Measurements from ENCODE around the gene SULT1A2. TPM values are rescaled to one million over a fixed set of nuclear protein-coding genes. Genes with fewer than 3 reads are reported as not detected.
"Not testable (repeated sequence)": the region's sequence is repeated elsewhere in the genome, so short reads cannot be mapped to it uniquely, and the experiment has no call there.

Gene SULT1A2
- total RNA-seq, 2 experiments from 2014 or later = 0.42 to 0.57 TPM

DNA sequence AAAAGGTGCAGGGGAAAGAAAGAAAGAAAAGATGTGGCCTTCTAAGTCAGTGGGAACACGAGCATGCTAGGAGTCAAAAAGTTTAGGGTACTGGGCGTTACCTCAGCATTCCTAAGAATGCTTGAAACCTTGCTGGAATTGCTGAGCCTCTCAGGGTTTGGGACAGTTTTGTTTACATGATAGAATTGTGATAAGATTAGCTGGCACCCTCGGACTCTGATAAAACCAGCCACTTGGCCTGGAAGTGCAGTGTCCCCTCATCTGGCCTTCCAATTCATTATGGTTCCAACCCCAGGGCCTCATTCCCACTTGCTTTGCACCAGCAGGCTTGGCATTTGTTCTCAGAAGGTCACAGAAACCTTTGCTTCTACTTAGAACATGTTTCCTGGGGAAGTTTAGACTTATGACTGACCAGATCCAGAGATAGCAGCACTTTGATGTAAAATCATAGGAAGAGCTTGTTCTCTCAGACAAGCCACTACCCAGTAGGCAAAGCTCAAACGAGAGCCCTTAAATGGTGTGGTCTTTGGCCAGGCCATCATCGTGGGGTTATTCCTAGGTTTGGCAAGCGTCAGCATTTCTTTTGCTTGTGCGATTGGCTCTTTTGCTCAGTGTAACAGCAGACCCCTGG lies 35.2 kb downstream of the SULT1A2 start:
- POLR2A ChIA-PET = no interaction called here
- peaks cover 17% of the 10 kb centered on the region for H3K4me1 Mint-ChIP-seq (ENCODE audit: low read depth)
- CTCF ChIA-PET = no interaction called here
- H3K27ac Mint-ChIP-seq = no peak overlapping the region
- ATAC-seq (no peak), DNase-seq (no peak)
- no peaks in the 10 kb centered on the region for H3K9me3 Mint-ChIP-seq (ENCODE audit: insufficient read depth)
- H3K36me3 Mint-ChIP-seq (ENCODE audit: low read depth) = peaks cover 40% of the 10 kb centered on the region
- H3K4me3 Mint-ChIP-seq = no peak overlapping the region
- H3K27me3 Mint-ChIP-seq (ENCODE audit: low read depth) = no peaks in the 10 kb centered on the region

DNA sequence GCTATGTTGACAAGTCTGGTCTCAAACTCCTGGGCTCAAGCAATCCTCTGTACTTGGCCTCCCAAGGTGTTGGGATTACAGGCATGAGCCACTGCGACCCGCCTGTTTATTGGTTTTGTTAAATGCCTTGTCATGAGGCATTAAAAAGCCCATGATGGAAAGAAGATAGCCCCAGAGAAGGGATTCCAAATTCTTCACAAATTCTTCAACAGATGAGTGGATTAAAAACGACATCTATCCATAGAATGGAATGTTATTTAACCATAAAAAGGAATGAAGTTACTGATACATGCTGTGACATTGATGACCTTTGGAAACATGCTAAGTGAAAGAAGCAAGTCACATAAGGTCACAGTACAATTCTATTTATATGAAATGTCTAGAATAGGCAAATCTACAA lies 38.4 kb downstream of the SULT1A2 start:
- CTCF ChIA-PET = no interaction called here
- no peaks in the 10 kb centered on the region for H3K9me3 Mint-ChIP-seq (ENCODE audit: insufficient read depth)
- POLR2A ChIA-PET = no interaction called here
- H3K4me1 Mint-ChIP-seq (ENCODE audit: low read depth) = peaks cover 31% of the 10 kb centered on the region
- no peak overlapping the region for H3K4me3 Mint-ChIP-seq
- no peak overlapping the region for H3K27ac Mint-ChIP-seq
- no peaks in the 10 kb centered on the region for H3K27me3 Mint-ChIP-seq (ENCODE audit: low read depth)
- peaks cover 30% of the 10 kb centered on the region for H3K36me3 Mint-ChIP-seq (ENCODE audit: low read depth)
- ATAC-seq (no peak), DNase-seq (no peak)

DNA sequence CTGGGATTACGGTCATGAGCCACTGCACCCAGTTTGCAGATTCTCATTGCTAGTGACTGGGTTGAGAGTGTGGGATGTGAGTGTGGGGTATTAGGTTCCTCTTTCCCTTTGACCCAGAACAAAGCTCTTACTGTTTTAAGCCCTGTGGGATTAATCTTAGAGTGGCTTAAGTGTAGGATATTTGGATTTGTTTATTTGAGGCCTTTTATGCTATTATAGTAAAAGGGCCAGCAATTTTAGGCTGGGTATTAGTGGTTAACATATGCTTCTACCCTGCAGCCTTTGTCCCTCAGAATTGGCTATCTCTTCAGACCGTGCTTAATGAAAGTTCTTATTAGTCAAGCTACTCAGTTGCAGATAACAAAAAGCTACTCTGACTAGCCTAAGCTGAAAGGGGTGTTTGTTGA lies 39.9 kb downstream of the SULT1A2 start:
- ATAC-seq (no peak), DNase-seq (no peak)
- H3K4me3 Mint-ChIP-seq = no peak overlapping the region
- no peaks in the 10 kb centered on the region for H3K27me3 Mint-ChIP-seq (ENCODE audit: low read depth)
- H3K36me3 Mint-ChIP-seq (ENCODE audit: low read depth) = peaks cover 30% of the 10 kb centered on the region
- H3K9me3 Mint-ChIP-seq (ENCODE audit: insufficient read depth) = no peaks in the 10 kb centered on the region
- no peak overlapping the region for H3K27ac Mint-ChIP-seq
- ChIA-PET POLR2A (interaction anchor here (1.1 to 2.4 kb wide), 2 partner anchors 63 to 265 kb away, joined by 4 to 5 read pairs; partner anchors contain the start of genes APOBR and ATXN2L), CTCF (interaction anchor here (1.1 to 1.2 kb wide), 2 partner anchors 240 to 388 kb away, joined by 3 read pairs; no protein-coding TSS in a partner anchor)
- H3K4me1 Mint-ChIP-seq (ENCODE audit: low read depth) = peaks cover 35% of the 10 kb centered on the region

DNA sequence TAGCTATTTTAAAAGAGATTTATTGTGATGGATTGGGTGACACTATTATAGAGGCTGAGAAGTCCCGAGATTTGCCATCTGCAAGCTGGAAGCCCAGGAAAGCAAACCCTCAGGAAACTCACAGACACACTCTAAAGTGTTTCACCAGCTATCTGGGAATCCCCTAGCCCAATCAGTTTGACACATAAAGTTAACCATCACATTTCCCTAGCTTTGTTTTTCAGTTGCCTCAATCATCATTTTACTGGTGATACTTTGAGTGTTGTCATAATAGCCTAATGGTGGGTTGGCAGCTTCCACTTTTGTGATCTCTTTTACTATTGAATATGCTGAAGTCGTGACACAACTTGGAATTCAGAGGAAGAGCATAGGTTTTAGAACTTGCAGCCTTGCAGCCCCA lies 41.3 kb downstream of the SULT1A2 start:
- DNase-seq (no peak), ATAC-seq (no peak)
- ChIA-PET CTCF (interaction anchor here (1.0 kb wide), 1 partner anchor 18 kb away, joined by 3 read pairs; no protein-coding TSS in a partner anchor), POLR2A (interaction anchor here (2.4 kb wide), 1 partner anchor 62 kb away, joined by 5 read pairs; the partner anchor contains the start of gene APOBR)
- Mint-ChIP-seq H3K27me3 (ENCODE audit: low read depth) (no peaks in the 10 kb centered on the region), H3K27ac (peak overlapping the region; percentile 16), H3K4me1 (ENCODE audit: low read depth) (peaks cover 29% of the 10 kb centered on the region), H3K4me3 (no peak overlapping the region), H3K36me3 (ENCODE audit: low read depth) (peaks cover 30% of the 10 kb centered on the region), H3K9me3 (ENCODE audit: insufficient read depth) (no peaks in the 10 kb centered on the region)

DNA sequence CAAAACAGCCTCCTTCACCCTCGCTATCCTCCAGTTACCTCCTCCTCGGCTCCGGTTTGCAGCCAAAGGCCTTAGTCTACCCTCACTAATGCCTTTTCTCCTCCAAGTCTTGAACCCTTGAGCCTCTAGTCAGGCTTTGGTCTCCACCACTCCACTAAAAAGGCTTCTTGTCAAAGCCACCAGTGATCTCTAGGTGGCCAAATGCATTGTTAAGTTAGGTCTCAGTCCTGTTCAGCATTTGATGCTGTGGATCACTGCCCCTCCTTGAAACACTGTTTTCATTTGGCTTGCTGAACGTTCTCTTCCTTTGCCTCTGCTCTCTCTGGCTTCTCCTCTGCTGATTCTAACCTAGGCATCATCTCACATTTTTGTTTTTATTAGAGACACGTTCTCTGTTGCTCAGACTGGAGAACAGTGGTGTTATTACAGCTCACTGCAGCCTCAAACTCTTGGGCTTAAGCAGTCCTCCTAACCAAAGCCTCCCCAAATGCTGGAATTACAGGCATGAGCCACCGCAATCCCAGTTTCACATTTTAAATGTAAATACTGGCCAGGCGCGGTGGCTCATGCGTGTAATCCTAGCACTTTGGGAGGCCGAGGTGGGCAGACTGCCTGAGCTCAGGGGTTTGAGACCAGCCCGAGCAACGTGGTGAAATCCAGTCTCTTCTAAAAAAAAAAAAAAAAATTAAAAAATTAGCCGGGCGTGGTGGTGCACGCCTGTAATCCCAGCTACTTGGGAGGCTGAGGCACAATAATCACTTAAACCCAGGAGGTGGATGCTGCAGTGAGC lies 42.0 kb downstream of the SULT1A2 start:
- peaks cover 28% of the 10 kb centered on the region for H3K36me3 Mint-ChIP-seq (ENCODE audit: low read depth)
- CTCF ChIA-PET = interaction anchor here (1.0 to 1.4 kb wide), 3 partner anchors 19 to 390 kb away, joined by 3 to 5 read pairs (median 3); no protein-coding TSS in a partner anchor
- DNase-seq = no peak
- peak overlapping the region; percentile 81 for H3K4me3 Mint-ChIP-seq
- H3K27me3 Mint-ChIP-seq (ENCODE audit: low read depth) = no peaks in the 10 kb centered on the region
- no peak for ATAC-seq
- peak overlapping the region; percentile 81 for H3K27ac Mint-ChIP-seq
- peaks cover 27% of the 10 kb centered on the region for H3K4me1 Mint-ChIP-seq (ENCODE audit: low read depth)
- POLR2A ChIA-PET = interaction anchor here (0.6 to 2.4 kb wide), 5 partner anchors 13 to 268 kb away, joined by 4 to 10 read pairs (median 4); partner anchors contain the start of genes APOBR and ATXN2L
- no peaks in the 10 kb centered on the region for H3K9me3 Mint-ChIP-seq (ENCODE audit: insufficient read depth)

DNA sequence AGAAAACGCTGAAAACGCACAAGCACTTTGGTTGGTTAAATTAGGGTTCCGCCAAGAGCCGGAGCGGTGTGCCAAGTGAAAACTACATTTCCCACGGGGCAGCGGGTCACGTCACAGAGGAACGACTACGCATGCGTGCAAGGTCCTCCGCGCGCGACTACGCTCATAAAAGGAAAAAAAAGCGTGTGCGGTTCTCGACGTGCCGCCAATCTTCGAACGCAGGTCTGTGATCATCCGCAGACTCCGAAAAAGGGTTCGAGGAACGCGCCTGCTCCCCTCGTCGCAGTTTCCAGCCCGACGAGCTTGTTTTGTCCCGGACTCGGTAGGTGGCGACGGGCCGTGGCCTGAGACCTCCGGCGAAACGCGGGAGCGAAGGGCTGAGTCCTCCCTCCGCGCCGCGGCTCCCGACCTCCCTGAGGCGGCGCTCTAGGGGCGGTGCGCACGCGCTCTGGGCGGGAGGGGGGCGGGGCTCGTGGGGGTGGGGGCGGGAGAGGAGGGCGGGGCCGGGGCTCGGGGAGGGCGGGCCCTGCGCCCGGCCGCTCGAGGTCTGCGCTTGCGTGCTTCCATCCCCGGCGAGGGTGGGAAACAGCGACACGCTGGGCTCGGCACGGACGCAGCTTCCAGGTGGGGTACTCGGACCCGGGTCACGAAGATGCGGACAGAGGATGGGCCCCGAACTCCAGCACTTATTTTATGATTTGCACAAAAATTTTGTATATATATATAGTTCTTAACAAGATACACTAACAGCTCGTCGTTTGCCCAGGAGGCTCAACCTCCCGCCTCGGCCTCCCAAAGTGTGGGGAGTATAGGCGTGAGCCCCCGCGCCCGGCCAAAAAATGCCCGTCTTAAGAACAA lies 42.8 kb downstream of the SULT1A2 start, which contains the start of gene SGF29:
SGF29 (plus strand) TSS at position 145 of the 858 bp plus-strand sequence. CDS start 27,150 bp downstream, outside the sequence.
- Mint-ChIP-seq H3K9me3 (ENCODE audit: insufficient read depth) (no peaks in the 10 kb centered on the region), H3K4me3 (peak within 1 kb of the TSS; percentile 90), H3K36me3 (ENCODE audit: low read depth) (peaks cover 20% of the 10 kb centered on the region), H3K4me1 (ENCODE audit: low read depth) (peaks cover 28% of the 10 kb centered on the region), H3K27ac (peak within 1 kb of the TSS; percentile 98), H3K27me3 (ENCODE audit: low read depth) (peaks cover 3% of the 10 kb centered on the region)
- ChIA-PET CTCF (interaction anchor here (1.0 to 1.4 kb wide), 4 partner anchors 10 to 391 kb away, joined by 3 to 5 read pairs (median 3); no protein-coding TSS in a partner anchor), POLR2A (interaction anchor here (0.6 to 1.4 kb wide), 5 partner anchors 14 to 268 kb away, joined by 3 to 10 read pairs (median 4); partner anchors contain the start of gene APOBR)
- ATAC-seq = peak; percentile 91
- peak; percentile 97 for DNase-seq

DNA sequence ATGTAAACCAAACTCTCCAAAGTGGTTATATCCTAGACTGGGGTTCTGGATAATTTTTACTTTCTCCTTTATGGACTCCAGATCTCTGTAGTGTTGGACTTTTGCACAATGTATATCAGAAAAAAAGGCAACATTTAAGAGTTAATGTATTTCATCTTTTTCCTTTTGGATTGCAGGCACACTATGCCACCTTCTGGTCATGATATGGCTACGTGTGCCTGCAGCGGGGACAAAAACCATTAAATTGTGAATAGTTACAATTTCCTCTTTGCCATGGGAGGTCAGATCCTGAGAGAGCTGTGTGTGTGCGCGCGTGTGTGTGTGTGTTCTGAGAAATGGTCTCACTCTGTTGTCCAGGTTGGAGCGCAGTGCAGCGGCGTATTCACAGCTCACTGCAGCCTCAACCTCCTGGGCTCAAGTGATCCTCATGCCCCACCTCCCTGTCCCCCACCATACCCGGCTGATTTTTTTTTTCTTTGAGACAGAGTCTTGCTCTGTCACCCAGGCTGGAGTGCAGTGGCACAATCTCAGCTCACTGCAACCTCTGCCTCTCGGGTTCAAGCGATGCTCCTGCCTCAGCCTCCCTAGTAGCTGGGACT lies 47.5 kb downstream of the SULT1A2 start:
- Mint-ChIP-seq H3K27ac (no peak overlapping the region), H3K27me3 (ENCODE audit: low read depth) (peaks cover 7% of the 10 kb centered on the region), H3K36me3 (ENCODE audit: low read depth) (no peaks in the 10 kb centered on the region), H3K4me1 (ENCODE audit: low read depth) (peaks cover 15% of the 10 kb centered on the region), H3K4me3 (peak overlapping the region; percentile 3), H3K9me3 (ENCODE audit: insufficient read depth) (no peaks in the 10 kb centered on the region)
- CTCF ChIA-PET = interaction anchor here (0.7 to 1.7 kb wide), 4 partner anchors 10 to 396 kb away, joined by 3 to 4 read pairs (median 3); no protein-coding TSS in a partner anchor
- ATAC-seq = no peak
- POLR2A ChIA-PET = no interaction called here
- DNase-seq = peak; percentile 41

DNA sequence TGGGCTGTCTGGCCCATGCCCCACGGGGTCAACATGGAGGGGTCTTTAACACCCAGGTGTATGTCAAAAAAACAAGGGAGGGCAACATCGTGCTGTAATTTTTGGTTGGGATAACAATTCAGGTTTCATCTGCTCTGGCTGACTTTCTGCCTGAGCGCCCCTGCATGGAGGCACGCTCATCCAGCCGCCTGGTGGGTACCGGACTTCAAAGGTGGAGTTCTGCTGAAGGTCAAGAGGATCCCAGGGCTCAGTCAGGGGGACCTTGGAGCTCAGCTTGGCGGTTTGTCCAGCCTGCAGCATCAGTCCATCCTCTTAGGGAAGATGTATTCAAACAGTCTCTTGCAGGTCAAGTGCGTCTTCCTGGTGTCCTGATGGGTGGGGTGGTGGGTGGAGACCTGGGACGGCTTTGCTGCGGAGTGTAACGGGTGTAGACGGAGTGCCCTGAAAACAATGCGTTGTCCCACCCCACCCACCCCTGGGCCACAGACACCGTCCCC lies 48.5 kb downstream of the SULT1A2 start:
- no peak for ATAC-seq
- H3K27ac Mint-ChIP-seq = no peak overlapping the region
- H3K27me3 Mint-ChIP-seq (ENCODE audit: low read depth) = peaks cover 7% of the 10 kb centered on the region
- ChIA-PET CTCF (interaction anchor here (1.1 kb wide), 1 partner anchor 400 kb away, joined by 3 read pairs; no protein-coding TSS in a partner anchor), POLR2A (no interaction called here)
- peaks cover 12% of the 10 kb centered on the region for H3K4me1 Mint-ChIP-seq (ENCODE audit: low read depth)
- no peaks in the 10 kb centered on the region for H3K36me3 Mint-ChIP-seq (ENCODE audit: low read depth)
- no peak overlapping the region for H3K4me3 Mint-ChIP-seq
- H3K9me3 Mint-ChIP-seq (ENCODE audit: insufficient read depth) = no peaks in the 10 kb centered on the region
- no peak for DNase-seq

DNA sequence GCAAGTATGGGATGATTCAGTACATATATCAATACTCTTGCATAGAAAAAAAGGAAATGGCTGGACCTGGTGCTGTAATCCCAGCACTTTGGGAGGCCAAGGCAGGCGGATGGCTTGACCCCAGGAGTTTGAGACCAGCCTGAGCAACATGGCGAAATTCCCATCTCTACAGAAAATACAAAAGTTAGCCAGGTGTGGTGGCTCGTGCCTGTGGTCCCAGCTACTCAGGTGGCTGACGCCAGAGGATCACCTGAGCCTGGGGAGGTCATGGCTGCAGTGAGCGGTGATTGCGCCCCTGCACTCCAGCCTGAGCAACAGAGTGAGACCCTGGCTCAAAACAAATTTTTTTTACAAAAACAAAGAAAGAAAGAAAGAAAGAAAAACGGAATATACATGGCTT lies 50.2 kb downstream of the SULT1A2 start:
- no peaks in the 10 kb centered on the region for H3K36me3 Mint-ChIP-seq (ENCODE audit: low read depth)
- ChIA-PET POLR2A (no interaction called here), CTCF (no interaction called here)
- no peak overlapping the region for H3K27ac Mint-ChIP-seq
- H3K4me1 Mint-ChIP-seq (ENCODE audit: low read depth) = peaks cover 12% of the 10 kb centered on the region
- ATAC-seq (no peak), DNase-seq (no peak)
- H3K9me3 Mint-ChIP-seq (ENCODE audit: insufficient read depth) = no peaks in the 10 kb centered on the region
- H3K4me3 Mint-ChIP-seq = no peak overlapping the region
- H3K27me3 Mint-ChIP-seq (ENCODE audit: low read depth) = peaks cover 9% of the 10 kb centered on the region

DNA sequence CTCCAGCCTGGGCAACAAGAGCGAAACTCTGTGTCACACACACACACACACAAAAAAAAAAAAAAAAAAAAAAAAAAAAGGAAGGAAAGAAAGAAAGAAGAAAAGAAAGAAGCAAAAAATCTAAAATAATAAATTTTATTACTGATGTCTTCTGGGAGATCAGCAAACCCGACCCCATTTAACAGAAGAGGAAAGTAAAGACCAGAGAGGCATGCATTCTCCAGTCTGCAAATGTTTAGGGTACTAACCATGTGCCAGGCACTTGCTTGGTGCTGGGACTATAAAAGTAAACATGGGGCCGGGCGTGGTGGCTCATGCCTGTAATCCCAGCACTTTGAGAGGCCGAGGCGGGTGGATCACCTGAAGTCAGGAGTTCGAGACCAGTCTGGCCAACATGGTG lies 50.9 kb downstream of the SULT1A2 start:
- H3K9me3 Mint-ChIP-seq (ENCODE audit: insufficient read depth); DNase-seq; ATAC-seq; H3K4me3 Mint-ChIP-seq; H3K36me3 Mint-ChIP-seq (ENCODE audit: low read depth); H3K27ac Mint-ChIP-seq; H3K27me3 Mint-ChIP-seq (ENCODE audit: low read depth); POLR2A ChIA-PET; CTCF ChIA-PET: not testable (repeated sequence)
- H3K4me1 Mint-ChIP-seq (ENCODE audit: low read depth) = peaks cover 12% of the 10 kb centered on the region

DNA sequence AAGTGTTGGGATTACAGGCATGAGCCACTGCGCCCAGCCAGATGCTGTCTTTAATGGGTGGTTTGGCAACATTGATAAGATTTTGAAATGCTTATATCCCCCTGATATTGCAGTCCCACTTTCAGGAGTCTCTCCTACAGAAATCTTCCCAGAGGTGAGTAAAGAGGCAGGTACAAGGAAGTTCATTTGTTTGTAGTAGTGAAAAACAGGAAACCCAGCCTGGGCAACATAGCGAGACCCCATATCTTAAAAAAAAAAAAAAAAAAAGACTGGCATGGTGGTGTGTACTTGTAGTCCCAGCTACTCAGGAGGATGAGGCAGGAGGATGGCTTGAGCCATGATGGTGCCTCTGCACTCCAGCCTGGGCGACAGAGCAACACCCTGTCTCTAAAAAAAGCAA lies 51.9 kb downstream of the SULT1A2 start:
- H3K4me1 Mint-ChIP-seq (ENCODE audit: low read depth) = peaks cover 15% of the 10 kb centered on the region
- no peak for DNase-seq
- POLR2A ChIA-PET = no interaction called here
- no peak overlapping the region for H3K4me3 Mint-ChIP-seq
- no peaks in the 10 kb centered on the region for H3K36me3 Mint-ChIP-seq (ENCODE audit: low read depth)
- ATAC-seq = no peak
- no peak overlapping the region for H3K27ac Mint-ChIP-seq
- no peaks in the 10 kb centered on the region for H3K9me3 Mint-ChIP-seq (ENCODE audit: insufficient read depth)
- CTCF ChIA-PET = no interaction called here
- peaks cover 9% of the 10 kb centered on the region for H3K27me3 Mint-ChIP-seq (ENCODE audit: low read depth)
